DMS 273 treated with DMSO at 0.1 percent for 48 hours (cell line): ENCODE results near the gene ZNF423.

ENCODE experiments used
- DNase-seq: peaks from one replicate; lab custom pipeline; 2025; lab: John Stamatoyannopoulos, UW

Gene ZNF423

GRCh38 chr16:49458656-49459445 is 397.1 kb downstream of the ZNF423 start:
- DNase-seq, result no peak

- DNase-seq, result no peak
Measured at GRCh38 chr16:49458243-49458642, 397.7 kb downstream of the ZNF423 start.

- DNase-seq, result no peak
Measured at GRCh38 chr16:49457196-49457595, 398.7 kb downstream of the ZNF423 start.

GRCh38 chr16:49456763-49457162 is 399.1 kb downstream of the ZNF423 start:
- no peak for DNase-seq

GRCh38 chr16:49455991-49456745 is 399.7 kb downstream of the ZNF423 start:
- no peak for DNase-seq

- no peak for DNase-seq
Measured at GRCh38 chr16:49455181-49455990, 400.5 kb downstream of the ZNF423 start.

- DNase-seq, result no peak
Measured at GRCh38 chr16:49454426-49455180, 401.3 kb downstream of the ZNF423 start.

- no peak for DNase-seq
Measured at GRCh38 chr16:49453983-49454382, 401.9 kb downstream of the ZNF423 start.

GRCh38 chr16:49453021-49453420 is 402.9 kb downstream of the ZNF423 start:
- no peak for DNase-seq

GRCh38 chr16:49452578-49452977 is 403.3 kb downstream of the ZNF423 start:
- no peak for DNase-seq

GRCh38 chr16:49452108-49452507 is 403.8 kb downstream of the ZNF423 start:
- DNase-seq, result no peak

- DNase-seq, result no peak
Measured at GRCh38 chr16:49446805-49447204, 409.1 kb downstream of the ZNF423 start.

GRCh38 chr16:49443576-49443975 is 412.3 kb downstream of the ZNF423 start:
- DNase-seq, result no peak

GRCh38 chr16:49442805-49443204 is 413.1 kb downstream of the ZNF423 start:
- no peak for DNase-seq

GRCh38 chr16:49441366-49441780 is 414.5 kb downstream of the ZNF423 start:
- DNase-seq, result peak; percentile 70

- DNase-seq, result peak; percentile 52
Measured at GRCh38 chr16:49440156-49441065, 415.5 kb downstream of the ZNF423 start.

- no peak for DNase-seq
Measured at GRCh38 chr16:49439676-49440075, 416.2 kb downstream of the ZNF423 start.

GRCh38 chr16:49439050-49439449 is 416.9 kb downstream of the ZNF423 start:
- no peak for DNase-seq
